GM21390 (cell line): ENCODE results near the gene CSRP1.
"Not testable (repeated sequence)": the region's sequence is repeated elsewhere in the genome, so short reads cannot be mapped to it uniquely, and the experiment has no call there.

Source experiments
- ATAC-seq: cut with Tn5 transposase; IDR thresholded peaks from one replicate; pipeline ENCODE4 v1.9.1; 2021; ENCODE audit not compliant: unreplicated experiment

CSRP1 gene

DNA sequence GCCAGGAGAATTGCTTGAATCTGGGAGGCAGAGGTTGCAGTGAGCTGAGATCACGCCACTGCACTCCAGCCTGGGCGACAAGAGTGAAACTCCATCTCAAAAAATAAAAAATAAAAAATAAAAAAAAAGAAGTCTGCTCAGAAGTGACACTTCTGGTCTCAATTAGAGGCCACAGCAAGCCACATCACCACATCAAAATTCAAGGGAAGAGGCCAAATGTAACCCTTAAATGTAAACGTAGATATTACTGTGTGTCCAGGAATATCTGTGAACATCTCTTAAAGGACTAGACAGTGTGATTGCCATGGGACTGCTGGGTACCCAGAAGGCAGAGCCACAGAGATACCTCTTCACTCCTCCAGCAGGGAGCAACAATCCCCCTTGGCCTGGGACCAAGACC is 28.3 kb downstream of the CSRP1 start:
- ATAC-seq = not testable (repeated sequence)

DNA sequence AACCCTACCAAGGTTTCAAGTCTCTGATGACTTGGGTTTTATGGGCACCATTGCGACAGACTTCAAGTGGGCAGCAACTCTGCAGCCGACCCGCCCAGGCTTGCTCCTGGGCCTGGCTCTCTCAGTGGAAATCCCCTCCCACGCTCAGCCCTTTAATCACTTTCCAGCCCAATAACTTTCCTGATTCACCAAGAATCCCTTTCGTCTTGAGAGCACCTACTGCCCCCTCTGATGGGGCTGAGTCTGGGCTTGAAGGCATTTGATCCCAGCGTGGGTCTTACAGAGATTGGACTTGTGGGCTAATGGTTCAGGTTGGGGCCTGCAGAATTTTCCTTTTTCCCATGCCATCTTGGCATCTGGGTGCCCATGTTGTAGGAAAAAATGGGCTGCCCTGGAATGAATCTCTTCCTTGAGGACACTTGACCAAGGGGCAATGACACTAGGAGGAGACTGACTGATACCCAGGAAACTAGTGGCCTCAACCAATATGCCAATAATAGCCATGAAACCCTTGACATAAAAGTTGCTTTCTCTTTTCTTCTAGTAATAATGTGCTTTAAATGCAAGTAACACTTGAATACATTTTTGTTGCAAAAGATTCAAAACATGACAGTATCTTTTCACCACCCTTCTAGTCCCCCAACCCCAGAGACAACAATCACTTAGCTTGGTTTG is 30.1 kb downstream of the CSRP1 start:
- ATAC-seq = no peak

DNA sequence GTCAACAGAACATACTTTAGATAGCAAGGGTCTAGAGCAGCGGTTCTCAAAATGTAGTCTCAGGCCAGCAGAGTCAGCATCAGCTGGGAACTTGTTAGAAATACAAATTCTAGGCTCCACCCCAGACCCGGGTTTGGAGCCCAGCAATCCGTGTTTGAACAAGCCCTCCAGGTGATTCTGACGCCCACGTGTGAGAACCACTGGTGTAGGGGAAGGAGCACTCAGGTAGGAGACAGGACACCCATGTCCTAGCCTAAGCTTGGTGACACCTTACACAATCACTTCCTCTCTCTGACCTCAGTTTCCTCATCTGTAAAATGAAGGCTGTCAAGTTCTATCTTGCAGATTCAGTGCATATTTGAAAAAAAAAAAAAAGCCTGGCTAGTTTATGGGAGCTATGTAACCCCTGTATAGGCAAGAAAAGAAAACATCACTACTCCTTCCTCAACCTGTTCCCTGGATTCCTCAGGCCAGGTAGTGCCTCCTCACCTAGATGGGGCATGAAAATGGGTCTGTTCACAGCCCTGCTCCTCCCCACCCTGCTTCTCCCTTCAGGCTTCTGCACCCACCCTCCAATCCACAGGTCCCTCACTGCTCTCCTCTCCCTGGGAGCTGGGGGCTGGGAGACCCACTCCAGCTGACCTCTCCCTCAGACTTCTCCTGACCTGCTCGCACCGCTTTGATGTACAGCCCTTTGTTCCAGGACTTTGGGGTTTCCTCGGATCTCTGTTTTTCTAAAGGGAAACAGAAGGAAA is 30.8 kb downstream of the CSRP1 start:
- ATAC-seq = no peak

DNA sequence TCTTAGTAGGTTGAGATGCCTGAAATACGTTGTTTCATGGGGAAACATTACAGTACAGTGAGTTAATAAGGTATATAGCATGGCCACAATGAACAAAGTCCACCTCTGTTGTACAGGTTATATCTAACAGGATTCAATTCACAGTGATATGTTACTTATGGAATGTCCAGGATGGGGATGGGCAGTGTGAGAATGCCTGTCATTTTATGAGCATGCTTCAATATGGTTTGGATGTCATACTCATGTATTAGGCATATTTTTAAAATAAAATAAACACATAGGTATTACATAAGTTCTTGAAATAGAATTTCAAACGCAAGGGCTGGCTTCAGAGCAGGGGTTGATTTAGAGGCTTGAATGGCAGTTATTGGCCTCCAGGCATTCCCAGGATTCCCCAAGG is 31.8 kb downstream of the CSRP1 start:
- no peak for ATAC-seq

DNA sequence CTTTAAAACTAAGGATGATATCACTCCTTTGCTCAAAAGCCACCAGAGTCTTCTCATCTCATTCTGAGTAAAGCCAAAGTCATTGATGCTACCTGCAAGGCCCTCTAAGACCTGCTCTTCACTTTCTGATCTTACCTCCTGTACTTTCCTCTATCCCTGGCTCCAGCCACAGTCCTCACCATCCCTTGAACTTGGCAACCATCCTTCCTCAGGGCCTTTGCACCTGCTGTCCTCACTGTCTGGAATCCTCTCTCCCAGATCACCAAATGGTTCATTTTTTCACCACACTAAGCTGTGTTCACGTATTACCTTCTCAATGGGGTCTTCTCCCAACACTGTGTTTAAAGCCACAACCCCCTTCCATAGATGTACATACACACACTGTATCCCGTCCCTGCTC is 33.6 kb downstream of the CSRP1 start:
- no peak for ATAC-seq

DNA sequence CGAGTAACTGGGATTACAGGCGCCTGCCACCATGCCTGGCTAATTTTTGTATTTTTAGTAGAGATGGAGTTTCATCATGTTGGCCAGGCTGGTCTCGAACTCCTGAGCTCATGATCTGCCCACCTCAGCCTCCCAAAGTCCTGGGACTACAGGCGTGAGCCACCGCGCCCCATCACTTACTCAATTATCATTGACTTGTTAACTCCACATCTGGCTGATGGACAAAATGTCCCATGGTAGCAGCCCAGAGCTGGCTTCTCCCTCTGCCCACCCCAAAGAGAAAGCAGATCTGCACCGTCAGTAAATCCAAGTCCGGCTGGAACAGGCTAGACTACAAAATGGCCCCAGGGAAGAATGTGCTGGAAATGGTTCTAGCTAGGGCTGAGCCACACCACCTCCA is 34.6 kb downstream of the CSRP1 start:
- not testable (repeated sequence) for ATAC-seq

DNA sequence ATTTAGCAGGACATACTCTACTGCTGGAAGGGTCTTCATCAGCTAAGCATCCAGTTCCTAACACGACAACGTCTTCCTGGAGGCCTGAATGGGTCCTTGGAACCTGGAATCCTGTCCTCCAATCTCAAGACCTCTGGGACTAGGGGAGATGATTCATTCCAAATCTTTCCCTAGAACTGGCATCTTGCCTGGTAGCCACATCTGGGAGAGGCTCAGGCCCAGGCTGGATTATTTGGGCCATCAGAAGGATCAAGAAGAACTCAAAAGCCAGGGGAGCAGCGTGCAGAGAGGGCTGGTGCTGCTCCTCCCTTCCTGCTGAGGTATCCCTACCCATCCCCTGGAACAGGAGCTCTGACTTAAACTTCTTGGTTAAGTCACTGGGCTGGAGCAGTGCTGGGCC is 35.2 kb downstream of the CSRP1 start:
- no peak for ATAC-seq

DNA sequence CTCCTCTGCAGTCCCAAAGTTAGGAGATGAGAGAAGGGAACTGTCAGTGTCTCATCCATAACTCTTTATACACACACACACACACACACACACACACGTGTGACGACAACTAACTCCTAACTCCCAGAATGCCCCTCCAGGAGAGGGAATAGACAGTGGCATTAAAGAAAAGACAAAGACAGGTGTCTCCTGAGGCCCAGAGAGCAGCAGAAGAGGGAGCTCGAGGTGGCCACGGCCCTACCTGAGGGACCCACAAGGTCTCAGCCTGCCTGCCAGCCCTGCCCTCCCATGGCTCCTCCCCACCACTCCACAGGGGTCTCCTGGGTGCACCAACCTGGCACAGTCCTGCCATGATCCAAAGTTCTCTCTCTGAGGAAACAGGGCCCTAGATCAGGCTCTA is 36.3 kb downstream of the CSRP1 start:
- ATAC-seq = no peak

DNA sequence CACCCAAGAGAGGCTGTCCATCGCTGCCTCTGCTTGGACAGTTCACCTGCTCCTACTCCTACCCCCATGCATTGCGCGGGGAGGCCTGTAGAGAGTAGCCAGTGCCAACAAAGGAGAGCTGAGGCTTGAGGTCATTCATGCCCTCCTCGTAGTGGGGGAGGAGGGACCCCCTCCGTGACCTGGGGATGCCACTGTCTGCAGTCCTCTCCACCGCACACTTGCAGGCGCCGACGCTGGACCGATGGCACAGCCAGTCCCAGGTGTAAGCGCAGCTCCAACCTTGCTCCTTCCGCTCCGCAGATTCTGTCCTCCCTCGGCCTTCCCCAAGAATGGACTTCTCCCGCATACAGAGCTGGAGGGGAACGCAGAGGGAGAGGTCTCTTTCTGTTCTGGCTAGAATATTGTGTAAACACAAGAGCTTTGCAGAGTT is 37.3 kb downstream of the CSRP1 start:
- no peak for ATAC-seq

DNA sequence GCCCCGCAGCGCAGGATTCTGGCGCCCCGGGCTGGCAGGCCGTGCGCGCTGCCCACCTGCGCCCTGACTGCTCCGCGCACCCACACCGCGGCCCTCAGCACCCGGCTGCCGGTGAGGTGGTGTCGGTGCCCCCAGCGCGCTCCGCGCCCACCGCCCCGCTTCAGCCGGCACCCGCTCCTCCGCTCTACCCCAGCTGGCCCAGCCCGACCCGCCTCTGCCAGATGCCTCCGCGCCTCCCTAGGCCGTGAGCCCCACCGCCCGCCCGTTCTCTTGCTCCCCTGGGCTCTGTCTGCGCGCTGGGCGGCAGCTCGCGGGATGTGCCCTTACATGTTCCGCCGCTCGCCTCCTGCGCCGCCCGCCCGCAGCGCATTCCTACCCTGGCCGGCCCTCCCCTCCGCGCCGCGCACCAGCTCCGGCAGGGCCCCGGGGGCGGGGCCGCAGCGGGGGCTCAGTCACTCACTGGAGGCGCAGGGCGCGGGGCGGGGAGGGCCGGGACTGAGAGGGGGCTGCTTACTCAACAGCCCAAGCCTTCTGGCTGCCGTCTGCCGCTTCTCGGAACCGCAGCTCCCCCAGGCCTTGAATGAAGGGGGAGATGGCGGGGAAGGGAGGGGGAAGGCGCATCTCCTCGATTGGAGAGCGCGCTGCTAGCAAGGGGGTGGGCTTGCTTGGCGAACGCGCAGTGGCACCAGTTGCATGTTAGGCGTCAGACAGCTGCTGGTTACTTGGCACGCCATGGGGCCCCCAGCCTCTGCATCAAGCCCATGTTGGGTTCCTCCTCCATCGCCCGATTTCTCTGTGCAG is 37.9 kb downstream of the CSRP1 start, which contains the start of gene PHLDA3:
PHLDA3 (minus strand) TSS at position 345 of the 801 bp plus-strand sequence. CDS start 402 bp downstream, outside the sequence.
- peak; percentile 85 for ATAC-seq

DNA sequence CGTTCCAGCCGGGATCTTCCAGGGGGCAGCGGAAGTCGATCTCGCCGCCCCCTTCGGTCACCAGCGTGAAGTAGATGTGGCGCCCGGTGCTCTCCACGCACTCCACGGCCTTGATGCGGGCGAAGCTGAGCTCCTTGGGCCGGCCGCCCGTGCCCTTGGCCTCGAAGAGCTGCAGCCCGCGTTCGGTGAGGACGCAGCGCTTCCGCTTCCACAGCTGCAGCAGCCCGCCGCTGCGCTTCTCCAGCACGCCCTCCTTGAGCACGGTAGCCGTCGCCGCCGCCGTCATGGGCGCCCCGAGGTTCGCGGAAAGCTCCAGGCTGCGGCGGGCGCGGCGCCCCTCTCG is 38.5 kb downstream of the CSRP1 start:
- ATAC-seq = peak; percentile 57

DNA sequence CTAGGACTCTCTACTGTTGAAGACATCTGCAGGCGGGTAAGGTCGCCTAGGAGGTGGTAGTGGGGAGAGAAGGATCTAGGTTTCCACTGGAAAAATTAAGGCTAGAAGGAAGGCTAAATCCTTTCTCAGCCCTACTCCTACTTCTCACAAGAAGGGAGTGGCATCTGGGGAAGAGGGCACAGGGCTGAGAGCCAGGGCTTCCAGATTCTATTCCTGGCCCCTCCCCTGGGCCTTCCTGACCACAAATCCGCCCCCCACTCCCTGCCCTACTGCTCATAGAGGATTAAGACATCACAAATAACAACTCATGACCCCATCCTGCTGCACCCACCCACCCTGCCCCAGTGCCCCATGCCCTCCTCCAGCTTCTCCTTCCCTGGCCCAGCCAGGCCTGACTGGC is 40.4 kb downstream of the CSRP1 start:
- no peak for ATAC-seq

DNA sequence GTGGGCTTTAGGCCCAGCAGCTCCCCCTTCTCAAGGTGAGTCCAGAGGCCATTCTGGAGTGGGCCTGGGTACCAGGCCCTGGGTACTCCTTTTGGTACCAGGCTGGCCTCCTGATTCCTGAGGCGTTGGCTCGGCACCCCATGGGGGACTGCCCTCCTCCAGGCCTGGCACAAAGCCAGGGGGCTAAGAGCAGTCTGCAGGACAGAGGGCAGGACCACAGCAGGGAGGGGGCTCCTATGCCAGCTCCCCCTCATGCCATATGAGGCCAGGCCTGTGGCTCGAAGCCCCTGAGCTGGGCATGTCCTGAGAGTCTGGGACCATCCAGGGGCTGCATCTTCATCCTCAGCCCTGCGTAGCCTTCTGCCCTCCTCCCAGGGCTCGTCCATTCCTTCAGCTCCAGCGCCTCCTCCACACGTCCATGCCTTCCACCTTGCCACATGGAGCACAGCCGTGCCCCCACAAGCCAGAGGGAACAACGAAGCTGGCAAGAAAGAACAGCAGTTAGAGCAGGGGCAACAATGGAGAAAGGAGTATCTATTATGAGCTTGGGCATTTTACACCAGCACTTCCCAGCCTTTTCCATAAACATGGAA is 41.1 kb downstream of the CSRP1 start:
- ATAC-seq = no peak

DNA sequence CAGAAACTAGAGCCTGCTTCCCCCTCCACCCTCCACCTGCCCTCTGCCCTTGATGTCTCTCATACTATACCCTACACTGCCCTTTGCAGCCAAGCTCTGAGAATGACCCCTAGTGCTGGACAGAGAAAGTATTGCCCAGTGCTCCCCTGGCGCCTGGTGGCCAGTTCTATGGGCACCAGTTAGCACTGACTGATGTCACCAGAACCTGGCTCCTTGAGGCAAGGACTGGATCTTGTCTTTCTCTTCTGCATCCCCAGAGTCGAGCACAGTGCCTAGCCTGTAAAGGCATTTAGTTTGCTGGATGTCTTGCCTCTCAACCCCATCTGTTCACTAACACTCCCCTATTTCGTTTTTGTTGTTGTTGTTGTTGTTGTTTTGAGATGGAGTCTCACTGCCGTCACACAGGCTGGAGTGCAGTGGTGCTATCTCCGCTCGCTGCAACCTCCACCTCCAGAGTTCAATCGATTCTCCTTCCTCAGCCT is 43.8 kb downstream of the CSRP1 start:
- no peak for ATAC-seq

DNA sequence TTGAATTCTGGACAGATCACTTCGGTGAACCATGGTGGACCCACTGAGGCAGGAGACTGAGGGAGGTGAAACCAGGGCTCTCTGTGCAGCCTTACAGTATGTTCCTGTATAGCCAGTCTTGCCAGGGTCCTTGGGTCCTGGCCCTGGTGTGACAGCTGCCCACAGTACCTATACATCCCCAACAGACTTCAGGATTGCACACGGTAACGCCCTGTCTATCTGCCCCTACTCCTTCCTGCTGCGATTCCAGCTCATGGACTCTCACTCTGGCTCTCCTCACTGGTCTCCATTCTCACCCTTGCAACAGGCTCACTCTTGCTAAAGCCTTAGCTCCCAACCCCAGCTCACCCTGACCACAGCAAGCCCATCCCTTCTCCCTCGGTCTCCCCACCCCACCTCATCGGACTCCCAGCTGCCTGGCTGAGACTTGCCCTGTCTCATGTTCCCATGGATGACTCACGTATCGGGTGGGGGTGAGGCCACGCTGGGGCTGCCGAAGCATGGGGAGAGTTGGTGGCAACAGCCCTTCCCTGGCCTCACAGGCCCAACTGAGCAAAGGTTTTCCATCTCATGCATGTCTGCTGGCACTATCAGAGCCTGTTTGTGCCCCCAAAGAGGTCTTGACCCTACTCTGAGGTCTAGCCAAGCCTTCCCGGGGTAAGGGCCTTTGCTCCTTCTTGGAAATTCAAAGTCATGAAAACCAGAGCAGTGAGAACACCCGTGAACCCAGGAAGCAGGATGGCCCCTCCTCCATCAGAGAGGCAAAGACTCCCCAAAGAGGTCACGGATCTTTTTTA is 45.1 kb downstream of the CSRP1 start:
- no peak for ATAC-seq

DNA sequence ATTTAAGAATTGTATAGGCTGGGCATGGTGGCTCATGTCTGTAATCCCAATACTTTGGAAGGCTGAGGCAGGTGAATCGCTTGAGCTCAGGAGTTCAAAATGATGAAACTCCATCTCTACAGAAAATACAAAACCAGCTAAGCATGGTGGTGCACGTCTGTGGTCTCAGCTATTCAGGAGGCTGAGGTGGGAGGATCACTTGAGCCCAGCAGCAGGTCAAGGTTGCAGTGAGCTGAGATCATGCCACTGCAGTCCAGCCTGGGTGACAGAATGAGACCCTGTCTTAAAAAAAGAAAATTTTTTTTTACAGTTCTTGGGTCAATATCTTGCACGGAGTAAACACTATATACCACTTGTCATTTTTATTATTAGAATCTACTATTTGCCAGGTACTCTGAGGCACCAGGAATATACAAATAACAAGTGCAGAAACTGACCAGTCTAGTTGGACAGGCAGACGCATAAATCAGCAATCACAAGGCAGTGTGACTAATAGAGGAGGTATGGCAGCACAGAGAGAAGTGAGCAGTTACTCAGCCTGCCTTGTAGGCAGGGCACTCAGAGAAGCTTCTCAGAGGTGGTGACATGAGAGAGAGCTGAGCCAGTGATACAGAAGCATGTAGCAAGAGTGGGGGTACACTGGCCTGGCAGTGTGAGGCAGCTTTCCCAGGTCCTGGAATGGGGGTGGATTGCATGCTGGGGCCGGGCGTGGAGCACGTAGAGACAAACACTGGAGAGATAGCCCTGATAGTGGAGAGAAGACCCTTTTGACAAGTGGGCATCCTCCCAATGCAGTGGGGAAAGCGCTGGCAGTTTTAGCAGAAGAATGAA is 45.9 kb downstream of the CSRP1 start:
- ATAC-seq = no peak

DNA sequence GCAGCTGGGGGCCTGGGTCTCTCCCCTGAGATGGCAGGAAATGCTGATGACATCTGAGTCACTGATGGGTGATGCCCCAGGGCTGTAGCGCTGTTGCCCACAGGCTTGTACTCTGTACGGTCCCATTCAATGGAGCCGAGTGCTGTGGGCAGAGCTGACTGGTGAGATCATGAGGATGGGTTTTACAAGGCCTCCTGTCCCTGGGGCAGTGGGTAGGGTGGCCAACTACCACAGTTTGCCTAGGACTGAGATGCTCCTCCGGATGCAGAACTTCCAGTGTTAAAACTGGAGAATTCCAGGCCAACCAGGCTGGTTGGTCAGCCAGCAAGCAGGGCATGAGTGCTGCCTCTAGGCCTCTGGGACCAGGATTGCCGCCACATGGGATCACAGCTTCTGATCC is 47.1 kb downstream of the CSRP1 start:
- ATAC-seq = no peak

DNA sequence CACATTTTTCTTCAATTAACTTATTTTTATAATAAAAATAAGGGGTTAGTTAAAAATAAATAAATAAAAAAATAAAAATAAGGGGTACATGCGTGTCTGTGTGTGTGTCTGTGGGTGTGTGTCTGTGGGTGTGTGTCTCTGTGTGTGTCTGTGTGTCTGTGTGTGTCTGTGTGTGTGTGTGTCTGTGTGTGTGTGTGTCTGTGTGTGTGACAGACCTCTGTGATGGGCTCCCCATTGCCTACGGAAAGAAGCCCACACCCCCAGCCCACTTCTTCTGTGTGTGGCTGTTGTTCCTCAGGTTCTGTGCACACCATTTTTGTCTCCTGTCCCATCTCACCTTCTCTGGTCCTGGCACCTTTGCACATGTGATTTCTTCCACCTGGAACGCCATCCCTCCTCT is 47.9 kb downstream of the CSRP1 start:
- no peak for ATAC-seq

DNA sequence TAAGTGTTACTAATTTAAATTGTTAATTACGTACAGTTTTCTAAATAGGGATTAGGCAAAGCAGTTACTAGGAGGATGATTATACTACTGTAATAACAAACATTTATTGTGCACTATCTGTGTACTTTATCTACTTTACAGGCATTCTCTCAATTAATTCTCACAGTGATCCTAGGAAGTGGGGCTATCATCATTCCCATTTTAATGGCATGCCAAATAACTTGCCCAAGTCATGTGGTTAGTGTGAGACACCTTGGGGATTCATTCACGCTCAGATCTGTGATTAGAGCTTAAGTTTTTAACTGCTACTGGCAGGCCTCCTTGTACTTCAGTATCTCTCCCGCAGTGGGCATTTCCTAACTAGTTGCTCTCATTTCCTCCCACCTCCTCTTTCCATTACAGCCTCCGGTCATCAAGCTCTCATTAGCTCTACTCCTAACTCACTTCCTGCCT is 49.4 kb downstream of the CSRP1 start:
- no peak for ATAC-seq
